ENCODE measurements around the gene CELF4. TPM values are rescaled to one million over a fixed set of nuclear protein-coding genes. Genes with fewer than 3 reads are reported as not detected.

Gene CELF4
- not detected in 2 replicates for total RNA-seq

GRCh38 chr18:37565101-37565976, at the start of gene CELF4:
CELF4 (minus strand) TSS chr18:37565798.

Data from hair follicular keratinocyte (primary cell).